ENCODE results near the gene SLC15A1. TPM values are rescaled to one million over a fixed set of nuclear protein-coding genes. Genes with fewer than 3 reads are reported as not detected.

SLC15A1 gene
- total and polyA plus RNA-seq, 12 donors: 0.01 TPM; not detected in 11

DNA sequence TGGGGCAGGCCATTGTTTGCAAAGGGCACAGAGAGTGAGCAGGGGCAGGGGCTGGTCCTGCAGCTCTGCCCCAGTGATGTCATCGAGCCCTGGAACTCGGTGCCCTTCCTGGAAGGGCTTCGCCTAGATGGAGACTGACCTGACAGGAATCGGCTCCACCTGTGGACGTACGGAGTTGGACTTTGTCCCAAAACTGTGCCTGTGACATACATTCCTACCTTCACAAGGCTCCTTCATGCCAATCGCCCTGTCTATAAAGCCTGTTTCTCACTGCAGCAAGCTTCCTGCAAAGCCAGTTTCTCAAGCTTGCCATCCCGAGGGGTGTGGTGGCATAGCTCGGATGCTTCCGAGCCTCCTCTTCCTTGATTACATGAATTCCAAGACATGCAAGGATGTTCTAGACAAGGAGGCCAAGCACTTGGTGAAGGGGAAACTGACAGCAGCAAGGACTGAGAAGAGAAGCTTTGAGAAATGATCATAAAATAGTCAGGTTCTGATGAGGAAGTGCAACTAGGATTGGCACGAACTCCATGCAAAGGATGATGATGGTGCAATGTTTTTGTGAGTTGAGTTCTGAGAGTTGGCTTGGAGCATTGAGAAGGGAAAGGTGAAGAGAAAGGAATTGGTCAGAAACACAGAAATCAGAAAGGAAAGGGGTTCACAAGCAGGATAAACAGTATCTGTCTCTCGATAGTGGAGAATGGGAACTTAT, 101.9 kb downstream of the SLC15A1 start:
- ATAC-seq (no peak), DNase-seq (no peak)
- peaks cover 0 to 3% (median 0%) of the 10 kb centered on the region in 7 donors for H3K27me3 ChIP-seq
- 81 to 82% methylated on average over 12 of the region's 12 CpGs for WGBS, 2 donors
- TF ChIP-seq, protein P1, sequence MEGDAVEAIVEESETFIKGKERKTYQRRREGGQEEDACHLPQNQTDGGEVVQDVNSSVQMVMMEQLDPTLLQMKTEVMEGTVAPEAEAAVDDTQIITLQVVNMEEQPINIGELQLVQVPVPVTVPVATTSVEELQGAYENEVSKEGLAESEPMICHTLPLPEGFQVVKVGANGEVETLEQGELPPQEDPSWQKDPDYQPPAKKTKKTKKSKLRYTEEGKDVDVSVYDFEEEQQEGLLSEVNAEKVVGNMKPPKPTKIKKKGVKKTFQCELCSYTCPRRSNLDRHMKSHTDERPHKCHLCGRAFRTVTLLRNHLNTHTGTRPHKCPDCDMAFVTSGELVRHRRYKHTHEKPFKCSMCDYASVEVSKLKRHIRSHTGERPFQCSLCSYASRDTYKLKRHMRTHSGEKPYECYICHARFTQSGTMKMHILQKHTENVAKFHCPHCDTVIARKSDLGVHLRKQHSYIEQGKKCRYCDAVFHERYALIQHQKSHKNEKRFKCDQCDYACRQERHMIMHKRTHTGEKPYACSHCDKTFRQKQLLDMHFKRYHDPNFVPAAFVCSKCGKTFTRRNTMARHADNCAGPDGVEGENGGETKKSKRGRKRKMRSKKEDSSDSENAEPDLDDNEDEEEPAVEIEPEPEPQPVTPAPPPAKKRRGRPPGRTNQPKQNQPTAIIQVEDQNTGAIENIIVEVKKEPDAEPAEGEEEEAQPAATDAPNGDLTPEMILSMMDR (IDR thresholded peaks at IDR 0.05): no peak
- peaks cover 0 to 12% (median 0%) of the 10 kb centered on the region in 9 donors for H3K4me1 ChIP-seq
- H3K4me3 ChIP-seq: no peak overlapping the region
- H3K27ac ChIP-seq: no peak overlapping the region
- no peaks in the 10 kb centered on the region for H3K36me3 ChIP-seq
- H3K9me3 ChIP-seq: no peaks in the 10 kb centered on the region
- intact Hi-C loops (cut with DNase I): loop anchor here in 9 of 10 donors (2.0 to 10.0 kb wide), 7 partner anchors 68 to 616 kb away; partner anchors contain the start of genes FARP1 (in 3 of the 9) and STK24 (in 1 of the 9)

DNA sequence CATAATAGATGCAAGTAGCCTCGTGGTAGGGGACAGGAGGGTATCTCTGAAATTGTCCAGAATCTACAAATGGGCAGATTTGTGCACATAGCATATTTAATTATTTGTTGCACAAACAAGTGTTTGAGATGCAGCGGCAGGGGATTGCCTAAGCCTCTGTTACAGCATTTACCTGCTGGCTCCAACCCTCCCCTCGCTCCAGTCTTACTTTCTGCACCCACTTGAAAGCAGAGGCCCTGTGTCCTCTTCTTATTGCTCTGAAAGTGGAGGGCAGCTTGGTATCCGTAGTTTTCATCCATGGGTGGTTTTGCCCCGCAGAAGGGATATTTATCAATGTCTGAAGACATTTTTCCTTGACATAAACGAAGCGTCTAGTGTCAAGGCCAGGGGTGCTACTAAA, 102.6 kb downstream of the SLC15A1 start:
- Histone ChIP-seq H3K4me3 (no peak overlapping the region), H3K36me3 (no peaks in the 10 kb centered on the region), H3K27ac (no peak overlapping the region), H3K9me3 (no peaks in the 10 kb centered on the region), H3K4me1 (peaks cover 0 to 12% (median 0%) of the 10 kb centered on the region in 9 donors), H3K27me3 (peaks cover 0 to 3% (median 0%) of the 10 kb centered on the region in 7 donors)
- TF ChIP-seq, protein P1 (IDR thresholded peaks at IDR 0.05): no peak
- intact Hi-C loops (cut with DNase I): loop anchor here in 9 of 10 donors (2.0 to 10.0 kb wide), 7 partner anchors 68 to 615 kb away; partner anchors contain the start of genes FARP1 (in 3 of the 9) and STK24 (in 1 of the 9)
- 90 to 92% methylated on average over 7 of the region's 7 CpGs for WGBS, 2 donors
- ATAC-seq: no peak
- no peak for DNase-seq

DNA sequence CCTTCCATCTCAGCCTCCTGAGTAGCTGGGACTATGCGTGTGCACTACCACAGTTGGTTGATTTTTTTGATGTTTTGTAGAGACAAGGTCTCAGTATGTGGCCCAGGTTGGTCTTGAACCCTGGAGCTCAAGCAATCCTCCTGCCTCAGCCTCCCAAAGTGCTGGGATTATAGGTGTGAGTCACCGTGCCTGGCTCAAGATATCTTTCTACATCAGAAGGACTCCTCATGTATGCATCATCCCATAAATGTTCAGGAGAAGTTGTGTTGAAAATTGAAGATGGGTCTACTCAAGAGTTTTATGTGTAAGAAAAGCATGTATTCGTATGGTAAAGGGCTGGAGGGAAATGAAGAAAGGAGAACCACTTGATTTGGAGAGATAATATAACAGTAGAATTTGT, 103.8 kb downstream of the SLC15A1 start:
- DNase-seq (no peak), ATAC-seq (no peak)
- intact Hi-C loops (cut with DNase I): no loop called here
- peak overlapping the region in 1 of 10 donors; percentile 11 for H3K27ac ChIP-seq
- 79 to 94% methylated on average over 3 of the region's 3 CpGs for WGBS, 2 donors
- peaks cover 0 to 12% (median 0%) of the 10 kb centered on the region in 9 donors for H3K4me1 ChIP-seq
- H3K27me3 ChIP-seq: peaks cover 0 to 3% (median 0%) of the 10 kb centered on the region in 7 donors
- H3K36me3 ChIP-seq: no peaks in the 10 kb centered on the region
- no peaks in the 10 kb centered on the region for H3K9me3 ChIP-seq
- TF ChIP-seq, protein P1 (IDR thresholded peaks at IDR 0.05): no peak
- H3K4me3 ChIP-seq: no peak overlapping the region

DNA sequence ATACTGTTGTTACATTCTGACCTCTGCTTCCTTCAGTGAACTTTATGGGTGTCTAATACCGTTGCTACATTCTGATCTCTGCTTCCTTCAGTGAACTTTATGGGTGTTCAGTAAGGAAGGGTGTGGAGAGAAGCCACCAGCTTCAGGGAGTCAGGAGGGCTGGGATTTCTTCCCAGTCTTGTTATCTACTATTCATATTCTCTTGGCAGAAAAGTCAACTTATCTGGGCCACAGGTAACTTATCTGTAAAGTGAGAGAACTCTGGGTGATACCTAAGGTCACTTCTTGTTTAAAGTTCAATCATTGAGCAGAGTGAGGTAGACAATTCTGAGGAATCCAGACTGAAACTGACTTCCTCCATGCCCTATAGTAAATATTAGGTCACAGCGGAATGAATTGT, 104.3 kb downstream of the SLC15A1 start:
- Histone ChIP-seq H3K9me3 (no peaks in the 10 kb centered on the region), H3K4me3 (no peak overlapping the region), H3K27me3 (peaks cover 0 to 3% (median 0%) of the 10 kb centered on the region in 7 donors), H3K36me3 (no peaks in the 10 kb centered on the region), H3K27ac (no peak overlapping the region), H3K4me1 (peaks cover 0 to 8% (median 0%) of the 10 kb centered on the region in 9 donors)
- no peak for DNase-seq
- peak in 1 of 8 donors; percentile 15 for ATAC-seq
- WGBS, 2 donors: 64 to 71% methylated on average over 2 of the region's 2 CpGs
- TF ChIP-seq, protein P1 (IDR thresholded peaks at IDR 0.05): no peak
- intact Hi-C loops (cut with DNase I): no loop called here
